Measurements from ENCODE around the gene KIF3A. TPM values are rescaled to one million over a fixed set of nuclear protein-coding genes. Genes with fewer than 3 reads are reported as not detected.

KIF3A gene
- total RNA-seq, 1 donor from 2014 or later: 10.6 TPM

DNA sequence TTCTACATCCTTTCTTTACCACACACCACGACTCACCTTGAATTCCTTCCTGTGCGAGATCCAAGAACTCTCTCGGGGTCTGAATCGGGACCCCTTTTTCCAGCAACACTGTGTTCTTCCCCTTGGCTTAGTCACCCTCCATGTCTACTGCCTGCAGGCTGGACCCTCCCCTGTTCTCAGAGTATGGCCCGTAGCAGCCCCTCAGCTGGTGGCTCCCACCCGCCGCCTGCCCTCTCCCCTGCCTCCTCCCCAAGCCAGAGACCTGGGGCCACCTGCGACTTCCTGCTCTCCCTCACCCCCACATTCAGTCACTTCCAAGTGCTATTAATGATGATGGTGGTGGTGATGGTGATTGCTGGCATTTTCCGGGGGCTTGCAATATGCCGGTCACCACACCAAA lies 70.0 kb downstream of the KIF3A start:
- Histone ChIP-seq H3K27me3 (ENCODE audit: control insufficient read depth, insufficient read depth, low read length) (no peaks in the 10 kb centered on the region), H3K4me3 (ENCODE audit: low read depth, low read length) (no peak overlapping the region), H3K36me3 (ENCODE audit: control insufficient read depth, insufficient read depth, low read length) (no peaks in the 10 kb centered on the region)
- TF ChIP-seq CTCF (IDR thresholded peaks at IDR 0.05; ENCODE audit: insufficient read depth, low read length, poor library complexity, severe bottlenecking): no peak
- DNase-seq (ENCODE audit: low read depth): no peak

GRCh38 chr5:132666310-132667123 lies 70.8 kb downstream of the KIF3A start:
- TF ChIP-seq CTCF (IDR thresholded peaks at IDR 0.05; ENCODE audit: insufficient read depth, low read length, poor library complexity, severe bottlenecking): no peak
- Histone ChIP-seq H3K4me3 (ENCODE audit: low read depth, low read length) (no peak overlapping the region), H3K36me3 (ENCODE audit: control insufficient read depth, insufficient read depth, low read length) (no peaks in the 10 kb centered on the region), H3K27me3 (ENCODE audit: control insufficient read depth, insufficient read depth, low read length) (no peaks in the 10 kb centered on the region)
- no peak for DNase-seq (ENCODE audit: low read depth)

GRCh38 chr5:132665574-132666080 lies 71.7 kb downstream of the KIF3A start:
- Histone ChIP-seq H3K27me3 (ENCODE audit: control insufficient read depth, insufficient read depth, low read length) (no peaks in the 10 kb centered on the region), H3K36me3 (ENCODE audit: control insufficient read depth, insufficient read depth, low read length) (no peaks in the 10 kb centered on the region), H3K4me3 (ENCODE audit: low read depth, low read length) (no peak overlapping the region)
- TF ChIP-seq CTCF (IDR thresholded peaks at IDR 0.05; ENCODE audit: insufficient read depth, low read length, poor library complexity, severe bottlenecking): no peak
- no peak for DNase-seq (ENCODE audit: low read depth)

GRCh38 chr5:132664696-132665209 lies 72.6 kb downstream of the KIF3A start:
- H3K36me3 ChIP-seq (ENCODE audit: control insufficient read depth, insufficient read depth, low read length): no peaks in the 10 kb centered on the region
- H3K4me3 ChIP-seq (ENCODE audit: low read depth, low read length): no peak overlapping the region
- DNase-seq (ENCODE audit: low read depth): no peak
- no peaks in the 10 kb centered on the region for H3K27me3 ChIP-seq (ENCODE audit: control insufficient read depth, insufficient read depth, low read length)
- no peak for TF ChIP-seq CTCF (IDR thresholded peaks at IDR 0.05; ENCODE audit: insufficient read depth, low read length, poor library complexity, severe bottlenecking)

DNA sequence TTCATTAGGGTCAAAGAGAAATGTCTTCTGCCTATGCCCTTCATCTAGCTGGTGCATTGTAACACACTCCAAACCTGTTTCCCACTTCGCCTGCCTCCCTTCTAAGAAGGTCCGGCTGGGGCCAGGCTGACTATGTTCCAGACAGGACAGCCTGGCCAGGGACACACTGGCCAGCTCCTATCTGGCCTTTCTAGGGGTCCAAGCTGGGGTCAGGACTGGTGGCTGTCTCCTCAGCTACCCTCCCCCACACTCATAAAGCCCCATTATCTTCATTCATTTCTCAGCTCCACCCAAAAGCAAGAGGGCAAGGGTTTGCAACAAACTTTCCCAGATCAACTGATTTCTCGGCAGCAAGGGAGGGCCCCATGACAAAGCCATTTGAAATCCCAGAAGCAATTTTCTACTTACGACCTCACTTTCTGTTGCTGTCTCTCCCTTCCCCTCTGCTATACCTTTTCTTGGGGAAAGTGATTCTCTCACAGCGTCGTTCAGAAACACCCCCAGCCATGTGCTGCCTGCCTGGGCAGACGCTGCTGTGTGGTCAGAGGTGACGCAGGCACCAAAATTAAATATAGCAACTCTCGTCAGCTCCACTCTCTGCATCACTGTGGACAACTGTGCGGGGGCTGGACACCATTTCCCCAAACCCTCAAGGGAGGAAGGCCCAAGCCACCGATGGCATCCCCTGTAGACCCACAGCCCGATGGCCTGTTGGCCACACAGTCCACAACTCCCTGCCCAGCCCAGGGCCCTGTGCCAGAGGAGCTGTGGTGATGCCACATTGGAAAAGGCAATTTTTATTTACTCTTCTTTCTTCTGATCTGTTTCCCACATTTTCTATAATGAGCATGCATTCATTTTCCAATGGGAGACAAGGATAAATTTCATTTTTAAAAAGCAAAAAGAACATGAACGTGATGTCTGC lies 73.3 kb downstream of the KIF3A start:
- Histone ChIP-seq H3K4me3 (ENCODE audit: low read depth, low read length) (no peak overlapping the region), H3K36me3 (ENCODE audit: control insufficient read depth, insufficient read depth, low read length) (no peaks in the 10 kb centered on the region), H3K27me3 (ENCODE audit: control insufficient read depth, insufficient read depth, low read length) (no peaks in the 10 kb centered on the region)
- no peak for TF ChIP-seq CTCF (IDR thresholded peaks at IDR 0.05; ENCODE audit: insufficient read depth, low read length, poor library complexity, severe bottlenecking)
- no peak for DNase-seq (ENCODE audit: low read depth)

Data from kidney epithelial cell (primary cell).